K562 (cell line): ENCODE measurements around the gene CMIP. TPM values are rescaled to one million over a fixed set of nuclear protein-coding genes. Genes with fewer than 3 reads are reported as not detected.

ENCODE experiments used
- ATF6 ChIP-seq: sonication (generic); formaldehyde crosslinking; IDR thresholded peaks from 2 replicates; pipeline ENCODE4 v1.4.0; 2020; ENCODE audit warnings: mild to moderate bottlenecking, missing genetic modification reagents
- BMI1 ChIP-seq: fragments of 150-350 bp; IDR thresholded peaks from 2 replicates; pipeline ENCODE4 v1.6.1; 2014; ENCODE audit warnings: low read length
- BRF2 ChIP-seq: IDR thresholded peaks from 3 replicates; pipeline ENCODE4 v1.6.1; 2011; ENCODE audit warnings: borderline replicate concordance, mild to moderate bottlenecking; ENCODE audit not compliant: insufficient read length, insufficient read depth
- COPS2 ChIP-seq: fragments of 450-650 bp; conservative IDR thresholded peaks from 2 replicates; pipeline ENCODE4 v1.6.1; 2016; ENCODE audit warnings: mild to moderate bottlenecking, moderate library complexity
- CREB5 ChIP-seq: fragments of 250-450 bp; sonication (Bioruptor Pico); IDR thresholded peaks from 2 replicates; pipeline ENCODE4 v1.5.0; 2020; ENCODE audit warnings: mild to moderate bottlenecking
- FOSL1 ChIP-seq: fragments of 200-800 bp; sonication (Bioruptor generic); conservative IDR thresholded peaks from 2 replicates; pipeline ENCODE4 v1.6.1; 2016; ENCODE audit warnings: missing genetic modification characterization, missing compliant biosample characterization
- HLTF ChIP-seq: fragments of 450-650 bp; IDR thresholded peaks from 2 replicates; pipeline ENCODE4 v1.6.1; 2016
- MBD1 ChIP-seq: fragments of 250-450 bp; sonication (Bioruptor Pico); IDR thresholded peaks from 2 replicates; pipeline ENCODE4 v1.8.0; 2022; ENCODE audit warnings: inconsistent platforms
- RB1 ChIP-seq: fragments of 450-650 bp; IDR thresholded peaks from 2 replicates; pipeline ENCODE4 v1.6.1; 2017; ENCODE audit warnings: low read depth, mild to moderate bottlenecking
- SNIP1 ChIP-seq: fragments of 450-650 bp; IDR thresholded peaks from 2 replicates; pipeline ENCODE4 v1.7.1; 2017; ENCODE audit warnings: low read depth, mild to moderate bottlenecking
- ZC3H8 ChIP-seq: fragments of 450-650 bp; IDR thresholded peaks from 2 replicates; pipeline ENCODE4 v1.6.1; 2017
- ZNF407 ChIP-seq: fragments of 450-650 bp; IDR thresholded peaks from 2 replicates; pipeline ENCODE4 v1.6.1; 2016; ENCODE audit warnings: low read depth
- polyA plus RNA-seq, 8 experiments: library from polyadenylated mRNA; depleted of rRNA in 4 of 8; stranded (reverse) in 5 of 8; unstranded in 3 of 8; fragments of >200 nt; fragmentation: Nextera tagmentation in 2 of 8; fragmentation: Illumina TruSeq in 1 of 8; extraction: Ambion mirVana in 2 of 8; extraction: Trizol in 1 of 8; gene quantifications; 2 replicates each; pipeline versions ENCODE4 v1.2.1 to v1.2.3, GENCODE V29; 2011 to 2014; ENCODE audit warnings: inconsistent platforms in 1 of 8, missing spikeins in 1 of 8
- total RNA-seq, 7 experiments: library from RNA; depleted of rRNA in 6 of 7; stranded (reverse); fragments of >200 nt in 6 of 7; fragmentation: Illumina TruSeq in 2 of 7; extraction: Trizol in 2 of 7; gene quantifications; 2 replicates each; pipeline versions ENCODE4 v1.2.1 to v1.2.3, GENCODE V29; 2011 to 2021; ENCODE audit warnings: low replicate concordance in 1 of 7

Gene CMIP
- total and polyA plus RNA-seq, 9 of the 15 experiments (the other 6 are each of a cell fraction or from before 2014, with no cell fraction given), result 0.94 to 82.5 (median 10.3) TPM

DNA sequence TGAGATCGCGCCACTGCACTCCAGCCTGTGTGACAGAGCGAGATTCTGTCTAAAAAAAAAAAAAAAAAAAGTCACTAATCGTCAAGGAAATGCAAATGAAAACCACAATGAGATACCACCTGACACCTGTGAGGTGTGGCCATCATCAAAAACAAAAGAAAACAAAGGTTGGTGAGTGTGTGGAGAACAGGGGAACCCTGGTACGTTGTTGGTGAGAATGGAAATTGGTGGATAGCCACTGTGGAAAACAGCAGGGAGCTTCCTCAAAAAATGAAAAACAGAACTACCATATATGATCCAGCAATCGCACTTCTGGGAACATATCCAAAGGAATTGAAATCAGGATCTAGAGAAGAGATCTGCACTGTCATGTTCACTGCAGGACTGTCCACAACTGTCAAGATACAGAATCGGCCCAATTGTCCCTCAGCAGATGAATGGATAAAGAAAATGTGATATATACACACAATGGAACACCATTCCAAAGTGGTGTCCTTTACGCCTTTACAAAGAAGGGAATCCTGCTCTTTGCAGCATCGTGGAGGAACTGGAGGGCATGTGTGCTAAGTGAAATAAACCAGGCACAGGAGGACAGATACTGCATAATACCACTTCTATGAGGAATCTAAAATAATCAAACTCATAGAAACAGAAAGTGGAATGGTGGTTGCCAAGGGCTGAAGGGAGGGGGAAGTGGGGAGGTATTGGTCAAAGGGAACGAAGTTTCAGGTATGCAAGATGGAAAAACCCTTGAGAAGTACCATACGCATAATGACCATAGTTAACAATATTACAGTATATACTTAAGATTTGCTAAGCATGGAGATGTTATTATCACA is 271.0 kb downstream of the CMIP start (continued):
- TF ChIP-seq ZNF407, result no peak
- TF ChIP-seq SNIP1, result no peak
- no peak for TF ChIP-seq COPS2
- TF ChIP-seq RB1, result no peak
- TF ChIP-seq BMI1, result no peak
- no peak for TF ChIP-seq HLTF
- no peak for TF ChIP-seq ATF6 (CRISPR knock-in tag)
- no peak for TF ChIP-seq BRF2
- TF ChIP-seq CREB5 (CRISPR knock-in tag), result no peak
- TF ChIP-seq MBD1, result no peak
- TF ChIP-seq FOSL1 (tag), result 0 out of 2 replicates have a peak, but pooled peaks have one; percentile 27
- no peak for TF ChIP-seq ZC3H8
